A549 (cell line): ENCODE measurements around the gene OPCML. TPM values are rescaled to one million over a fixed set of nuclear protein-coding genes. Genes with fewer than 3 reads are reported as not detected.

Source experiments
- ATAC-seq, 2 experiments: fragments of 200-7000 bp in 1 of 2; fragments of >200 bp in 1 of 2; cut with Nextera tagmentation in 1 of 2; cut with Tn5 transposase in 1 of 2; 3 replicates each; pipeline versions ENCODE4 v1.8.0 to v1.9.1; 2018 to 2020; ENCODE audit warnings: mild to moderate bottlenecking in 1 of 2, moderate library complexity in 1 of 2
- CTCF ChIA-PET: fragments of 300-600 bp; sonication (Branson Sonifier 250); formaldehyde crosslinking; extraction: SDS; loops from one replicate; lab custom pipeline; 2021; ENCODE audit warnings: antibody characterized with exemption, inconsistent platforms; lab: Yijun Ruan, JAX
- POLR2A ChIA-PET: fragments of 350-600 bp; formaldehyde crosslinking; extraction: SDS; loops from one replicate; lab custom pipeline; 2021; ENCODE audit warnings: antibody characterized with exemption, inconsistent platforms; lab: Yijun Ruan, JAX
- DNase-seq, 2 experiments: peaks; one replicate each; pipeline versions ENCODE4 v3.0.0 to v3.0.0-alpha.2; 2011 to 2016; ENCODE audit warnings: low read depth in 1 of 2, low spot score in 1 of 2
- FAIRE-seq: peaks from 2 replicates; lab custom pipeline; 2011; peaks lifted over from hg19 to GRCh38; lab: Jason Lieb, UNC
- H3K27ac ChIP-seq, 2 experiments: fragments of >200 bp; sonication (Bioruptor Twin); formaldehyde crosslinking; 3 replicates each; pipeline ENCODE4 v1.5.1; 2016 to 2017
- H3K4me1 ChIP-seq: fragments of >200 bp; sonication (Bioruptor Twin); formaldehyde crosslinking; 3 replicates; pipeline ENCODE4 v1.6.1; 2016
- H3K4me2 ChIP-seq: fragments of >200 bp; sonication (Bioruptor Twin); formaldehyde crosslinking; 3 replicates; pipeline ENCODE4 v1.6.1; 2016
- H3K4me3 ChIP-seq: fragments of >200 bp; sonication (Bioruptor Twin); formaldehyde crosslinking; 3 replicates; pipeline ENCODE4 v1.5.1; 2016
- H3K9me3 ChIP-seq: fragments of >200 bp; sonication (Bioruptor Twin); formaldehyde crosslinking; 3 replicates; pipeline ENCODE4 v1.6.1; 2016
- ATOH8 ChIP-seq: fragments of 250-450 bp; sonication (Bioruptor Pico); IDR thresholded peaks from 2 replicates; pipeline ENCODE4 v1.5.0; 2020; ENCODE audit warnings: low read depth, mild to moderate bottlenecking, moderate library complexity
- CBX8 ChIP-seq: fragments of 200-600 bp; sonication (generic); IDR thresholded peaks from 2 replicates; pipeline ENCODE4 v1.6.1; 2016
- CHD4 ChIP-seq: fragments of 200-600 bp; sonication (generic); IDR thresholded peaks from 2 replicates; pipeline ENCODE4 v1.6.1; 2016; ENCODE audit warnings: antibody characterized with exemption, mild to moderate bottlenecking, borderline replicate concordance
- EHMT2 ChIP-seq: fragments of 200-600 bp; sonication (generic); IDR thresholded peaks from 2 replicates; pipeline ENCODE4 v1.6.1; 2016; ENCODE audit warnings: antibody characterized with exemption, low read depth, mild to moderate bottlenecking, moderate library complexity
- FOSL2 ChIP-seq, 2 experiments: fragments of 450-650 bp in 1 of 2; fragments of >200 bp in 1 of 2; sonication (Bioruptor Twin) in 1 of 2; formaldehyde crosslinking; IDR thresholded peaks; 2 replicates each; pipeline versions ENCODE4 v1.5.0 to v1.6.1; 2016 to 2020; ENCODE audit warnings: mild to moderate bottlenecking in 1 of 2, moderate library complexity in 1 of 2
- GATA3 ChIP-seq: IDR thresholded peaks from 2 replicates; pipeline ENCODE4 v1.6.1; 2012; ENCODE audit warnings: borderline replicate concordance
- HES2 ChIP-seq: fragments of >200 bp; sonication (Bioruptor Twin); formaldehyde crosslinking; IDR thresholded peaks from 2 replicates; pipeline ENCODE4 v1.6.1; 2016
- HOXB13 ChIP-seq: fragments of 250-450 bp; sonication (Bioruptor Pico); IDR thresholded peaks from 2 replicates; pipeline ENCODE4 v1.5.0; 2020; ENCODE audit warnings: low read depth, mild to moderate bottlenecking, moderate library complexity
- KDM1A ChIP-seq: fragments of 200-600 bp; sonication (generic); IDR thresholded peaks from 2 replicates; pipeline ENCODE4 v1.6.1; 2016; ENCODE audit warnings: low read depth, mild to moderate bottlenecking
- KDM5A ChIP-seq: fragments of 200-600 bp; sonication (generic); IDR thresholded peaks from 2 replicates; pipeline ENCODE4 v1.6.1; 2016; ENCODE audit warnings: antibody characterized with exemption, mild to moderate bottlenecking
- MAFK ChIP-seq: fragments of 450-650 bp; IDR thresholded peaks from 2 replicates; pipeline ENCODE4 v1.6.1; 2014; ENCODE audit not compliant: partially characterized antibody
- MAX ChIP-seq: IDR thresholded peaks from 2 replicates; pipeline ENCODE4 v1.6.1; 2012
- NFE2L2 ChIP-seq: fragments of 150-350 bp; conservative IDR thresholded peaks from 2 replicates; pipeline ENCODE4 v1.6.1; 2014; ENCODE audit warnings: low read length
- PHF8 ChIP-seq: fragments of 200-600 bp; sonication (generic); IDR thresholded peaks from 2 replicates; pipeline ENCODE4 v1.6.1; 2016; ENCODE audit warnings: low read depth, mild to moderate bottlenecking, antibody characterized with exemption, moderate library complexity, borderline replicate concordance
- RAD21 ChIP-seq, 2 experiments: fragments of >200 bp in 1 of 2; sonication (Bioruptor Twin) in 1 of 2; formaldehyde crosslinking in 1 of 2; IDR thresholded peaks in 1 of 2; conservative IDR thresholded peaks in 1 of 2; 2 replicates in 1 of 2; 3 replicates in 1 of 2; pipeline ENCODE4 v1.6.1; 2012 to 2018; ENCODE audit warnings: inconsistent platforms in 1 of 2
- RARB ChIP-seq: fragments of 250-450 bp; sonication (Bioruptor Pico); IDR thresholded peaks from 2 replicates; pipeline ENCODE4 v1.8.0; 2021; ENCODE audit warnings: mild to moderate bottlenecking, moderate library complexity
- RFX5 ChIP-seq: fragments of 450-650 bp; IDR thresholded peaks from 2 replicates; pipeline ENCODE4 v1.7.1; 2014; ENCODE audit warnings: antibody characterized with exemption, mild to moderate bottlenecking, moderate library complexity
- SMC3 ChIP-seq: fragments of >200 bp; sonication (Bioruptor Twin); formaldehyde crosslinking; IDR thresholded peaks from 3 replicates; pipeline ENCODE4 v1.6.1; 2018; ENCODE audit warnings: inconsistent platforms
- SREBF2 ChIP-seq: fragments of 450-650 bp; IDR thresholded peaks from 2 replicates; pipeline ENCODE4 v1.6.1; 2014; ENCODE audit warnings: mild to moderate bottlenecking, moderate library complexity
- WGBS: methylation state at CpG from one replicate; pipeline ENCODE4 v1.1.6; 2017; ENCODE audit errors: missing lambda C conversion rate; 5-methylcytosine and 5-hydroxymethylcytosine counted together
- polyA plus RNA-seq, 4 experiments: library from polyadenylated mRNA; depleted of rRNA in 3 of 4; stranded (reverse); fragments of >200 nt; fragmentation: RNase III in 1 of 4; extraction: RNeasy Plus Mini Kit Qiagen cat#74134 plus additional on column Dnase treatment in 1 of 4; gene quantifications; 2 replicates in 3 of 4; 3 replicates in 1 of 4; pipeline ENCODE4 v1.2.3, GENCODE V29; 2011 to 2017
- TF ChIP-seq, protein P1 (sequence below): fragments of 250-450 bp; sonication (Bioruptor Pico); IDR thresholded peaks from 2 replicates; pipeline ENCODE4 v1.5.0; 2021; ENCODE audit warnings: mild to moderate bottlenecking, moderate library complexity, borderline replicate concordance

The OPCML gene
- polyA plus RNA-seq, 2 of the 4 experiments (the other 2 are of a cell fraction), result not detected

- Histone ChIP-seq H3K4me3 (no peak overlapping the region), H3K4me1 (no peaks in the 10 kb centered on the region), H3K4me2 (no peak overlapping the region), H3K9me3 (no peaks in the 10 kb centered on the region), H3K27ac (no peak overlapping the region)
- DNase-seq, result no peak
- CTCF ChIA-PET, result no interaction called here
- TF ChIP-seq CHD4 (no peak), ATOH8 (no peak), GATA3 (no peak), FOSL2 (IDR thresholded peaks at IDR 0.05) (no peak), FOSL2 (CRISPR knock-in tag; IDR thresholded peaks at IDR 0.05) (no peak), KDM5A (no peak), NFE2L2 (no peak), RARB (CRISPR knock-in tag) (no peak), SMC3 (no peak), CBX8 (no peak), HOXB13 (CRISPR knock-in tag) (no peak), MAFK (no peak), MAX (no peak), PHF8 (no peak), HES2 (no peak), EHMT2 (no peak), KDM1A (no peak), RAD21 (conservative IDR thresholded peaks at IDR 0.05 in 1 of 2, IDR thresholded peaks at IDR 0.05 in 1 of 2) (no peak)
- no peak for FAIRE-seq
- 24% methylated on average over 5 of the region's 5 CpGs for WGBS
- POLR2A ChIA-PET, result no interaction called here
- no peak for ATAC-seq
Observed at GRCh38 chr11:132865623-132866022, 666.7 kb downstream of the OPCML start.

GRCh38 chr11:132864811-132865576 lies 667.3 kb downstream of the OPCML start:
- H3K4me3 ChIP-seq, result no peak overlapping the region
- H3K9me3 ChIP-seq, result no peaks in the 10 kb centered on the region
- WGBS, result 61% methylated on average over 17 of the region's 17 CpGs
- H3K27ac ChIP-seq, result no peak overlapping the region
- ATAC-seq (no peak), DNase-seq (peak in 1 of 2 experiments; percentile 8)
- CTCF ChIA-PET, result no interaction called here
- no peak for TF ChIP-seq SREBF2
- peak; percentile 1 for TF ChIP-seq MAFK
- TF ChIP-seq, all 56 proteins: peak for 1
- FAIRE-seq, result no peak
- Histone ChIP-seq H3K4me2 (no peak overlapping the region), H3K4me1 (no peaks in the 10 kb centered on the region)
- POLR2A ChIA-PET, result no interaction called here

DNA sequence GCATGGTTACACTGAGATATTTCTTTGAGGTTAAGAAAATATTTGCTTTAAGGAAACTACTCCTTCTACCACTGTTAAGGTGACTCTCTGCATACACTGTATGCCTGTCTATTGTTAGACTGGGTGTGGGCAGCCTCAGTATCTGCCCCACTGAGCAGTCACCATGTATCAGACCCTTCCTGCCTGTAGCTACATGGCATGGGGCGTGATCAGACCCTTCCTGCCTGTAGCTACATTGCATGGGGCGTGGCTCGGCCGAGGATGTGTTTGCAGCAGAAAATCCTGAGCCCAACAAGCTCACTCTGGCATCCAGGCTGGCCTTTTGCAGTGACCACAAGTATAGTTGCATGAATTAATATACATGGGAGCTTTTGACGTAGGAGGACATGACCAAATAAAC lies 669.4 kb downstream of the OPCML start:
- Histone ChIP-seq H3K9me3 (no peaks in the 10 kb centered on the region), H3K4me1 (no peaks in the 10 kb centered on the region), H3K4me3 (no peak overlapping the region), H3K4me2 (no peak overlapping the region), H3K27ac (no peak overlapping the region)
- WGBS, result 8% methylated on average over 3 of the region's 5 CpGs
- FAIRE-seq, result no peak
- ATAC-seq, result no peak
- TF ChIP-seq MAX (no peak), RFX5 (no peak), KDM5A (no peak), KDM1A (no peak)
- TF ChIP-seq, protein P1, sequence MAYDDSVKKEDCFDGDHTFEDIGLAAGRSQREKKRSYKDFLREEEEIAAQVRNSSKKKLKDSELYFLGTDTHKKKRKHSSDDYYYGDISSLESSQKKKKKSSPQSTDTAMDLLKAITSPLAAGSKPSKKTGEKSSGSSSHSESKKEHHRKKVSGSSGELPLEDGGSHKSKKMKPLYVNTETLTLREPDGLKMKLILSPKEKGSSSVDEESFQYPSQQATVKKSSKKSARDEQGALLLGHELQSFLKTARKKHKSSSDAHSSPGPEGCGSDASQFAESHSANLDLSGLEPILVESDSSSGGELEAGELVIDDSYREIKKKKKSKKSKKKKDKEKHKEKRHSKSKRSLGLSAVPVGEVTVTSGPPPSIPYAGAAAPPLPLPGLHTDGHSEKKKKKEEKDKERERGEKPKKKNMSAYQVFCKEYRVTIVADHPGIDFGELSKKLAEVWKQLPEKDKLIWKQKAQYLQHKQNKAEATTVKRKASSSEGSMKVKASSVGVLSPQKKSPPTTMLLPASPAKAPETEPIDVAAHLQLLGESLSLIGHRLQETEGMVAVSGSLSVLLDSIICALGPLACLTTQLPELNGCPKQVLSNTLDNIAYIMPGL, result no peak
- no peak for DNase-seq
- ChIA-PET CTCF (interaction anchor here (1.5 kb wide), 1 partner anchor 11 kb away, joined by 4 read pairs; no protein-coding TSS in a partner anchor), POLR2A (no interaction called here)
